GM20000 (cell line): ENCODE measurements around the gene RAD54L.

Experiments
- DNase-seq: peaks from one replicate; pipeline ENCODE4 v3.0.0; 2012; ENCODE audit warnings: low spot score
- TF ChIP-seq, protein P1 (sequence below): IDR thresholded peaks from 2 replicates; pipeline ENCODE4 v1.5.1; 2012; ENCODE audit warnings: mild to moderate bottlenecking, control low read depth; ENCODE audit errors: extremely low read depth, missing control alignments

Gene RAD54L

GRCh38 chr1:46281021-46281420, 33.5 kb downstream of the RAD54L start:
- no peak for DNase-seq

DNA sequence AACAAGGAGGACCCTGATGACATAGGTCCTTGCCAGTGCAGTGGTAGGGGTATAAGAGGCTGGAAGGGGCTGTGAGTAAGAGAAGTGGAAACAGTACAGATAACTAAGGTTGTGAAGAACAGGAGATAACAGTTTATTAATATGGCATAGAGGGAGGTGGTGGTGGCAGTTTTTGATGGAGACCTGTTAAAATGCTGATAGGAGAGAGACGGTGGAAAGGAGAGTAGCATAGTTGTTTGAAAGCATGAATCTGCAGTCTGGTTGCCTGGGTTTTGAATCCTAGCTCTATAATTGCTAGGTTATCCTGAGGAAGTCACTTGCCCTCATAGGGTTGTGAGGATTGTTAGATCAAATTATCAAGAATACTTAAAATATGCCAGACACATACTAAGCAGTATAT, 36.5 kb downstream of the RAD54L start:
- TF ChIP-seq, protein P1, sequence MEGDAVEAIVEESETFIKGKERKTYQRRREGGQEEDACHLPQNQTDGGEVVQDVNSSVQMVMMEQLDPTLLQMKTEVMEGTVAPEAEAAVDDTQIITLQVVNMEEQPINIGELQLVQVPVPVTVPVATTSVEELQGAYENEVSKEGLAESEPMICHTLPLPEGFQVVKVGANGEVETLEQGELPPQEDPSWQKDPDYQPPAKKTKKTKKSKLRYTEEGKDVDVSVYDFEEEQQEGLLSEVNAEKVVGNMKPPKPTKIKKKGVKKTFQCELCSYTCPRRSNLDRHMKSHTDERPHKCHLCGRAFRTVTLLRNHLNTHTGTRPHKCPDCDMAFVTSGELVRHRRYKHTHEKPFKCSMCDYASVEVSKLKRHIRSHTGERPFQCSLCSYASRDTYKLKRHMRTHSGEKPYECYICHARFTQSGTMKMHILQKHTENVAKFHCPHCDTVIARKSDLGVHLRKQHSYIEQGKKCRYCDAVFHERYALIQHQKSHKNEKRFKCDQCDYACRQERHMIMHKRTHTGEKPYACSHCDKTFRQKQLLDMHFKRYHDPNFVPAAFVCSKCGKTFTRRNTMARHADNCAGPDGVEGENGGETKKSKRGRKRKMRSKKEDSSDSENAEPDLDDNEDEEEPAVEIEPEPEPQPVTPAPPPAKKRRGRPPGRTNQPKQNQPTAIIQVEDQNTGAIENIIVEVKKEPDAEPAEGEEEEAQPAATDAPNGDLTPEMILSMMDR: no peak
- DNase-seq: no peak

More at GRCh38 chr1:46281021-46281420, 33.5 kb downstream of the RAD54L start:
- TF ChIP-seq, protein P1: no peak

GRCh38 chr1:46284597-46285564, 37.3 kb downstream of the RAD54L start:
- TF ChIP-seq, protein P1: no peak
- no peak for DNase-seq

DNA sequence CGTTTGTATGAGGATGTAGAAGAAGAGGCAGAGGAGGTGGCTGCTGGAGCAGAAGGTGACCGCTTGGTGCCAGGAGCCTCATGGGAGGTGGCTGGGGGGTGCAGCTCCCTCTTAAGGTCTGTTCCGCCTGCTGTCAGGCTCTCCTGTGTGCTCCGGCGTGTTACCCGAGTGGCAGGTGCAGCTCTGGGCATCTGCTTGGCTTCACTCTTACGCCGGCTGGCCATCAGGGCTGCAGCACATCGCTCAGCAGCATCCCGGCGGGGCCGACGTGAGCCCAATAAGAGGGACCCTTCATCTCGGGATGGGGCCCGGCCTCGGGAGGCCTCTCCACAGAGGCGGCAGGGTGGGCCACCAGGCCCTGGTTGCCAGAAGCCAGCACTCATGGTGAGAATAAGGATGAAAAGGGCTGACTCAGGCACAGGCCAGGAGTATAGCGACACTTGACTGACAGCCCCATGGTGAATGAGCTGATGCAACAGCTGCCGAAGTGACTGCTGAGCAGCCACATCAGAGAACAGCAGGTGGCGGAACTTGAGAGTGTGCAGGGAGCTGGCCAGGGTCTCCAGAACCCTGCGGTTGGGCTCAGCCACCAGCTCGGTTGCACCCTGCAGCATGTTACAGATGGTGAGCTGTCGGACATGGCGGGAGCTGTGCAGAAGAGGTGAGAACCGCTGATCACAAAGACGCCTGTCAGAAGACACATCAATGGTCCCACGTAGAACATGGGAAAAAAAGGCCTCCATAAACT, 38.3 kb downstream of the RAD54L start:
- no peak for DNase-seq
- TF ChIP-seq, protein P1: no peak

GRCh38 chr1:46288485-46289133, 41.0 kb downstream of the RAD54L start:
- DNase-seq: no peak

GRCh38 chr1:46289134-46289494, 41.6 kb downstream of the RAD54L start:
- TF ChIP-seq, protein P1: no peak

More at GRCh38 chr1:46288485-46289133, 41.0 kb downstream of the RAD54L start:
- TF ChIP-seq, protein P1: no peak

More at GRCh38 chr1:46289134-46289494, 41.6 kb downstream of the RAD54L start:
- DNase-seq: no peak
